HepG2 (cell line): ENCODE results near the gene PRKN.

Source experiments
- HDAC6 ChIP-seq: fragments of 200-600 bp; sonication (generic); IDR thresholded peaks from 2 replicates; pipeline ENCODE4 v1.7.0; 2017; ENCODE audit warnings: mild to moderate bottlenecking, antibody characterized with exemption, low read length, low read depth
- ZNF274 ChIP-seq: sonication (generic); formaldehyde crosslinking; IDR thresholded peaks from 2 replicates; pipeline ENCODE4 v1.5.1; 2020; ENCODE audit warnings: mild to moderate bottlenecking, missing genetic modification reagents

GRCh38 chr6:162627825-162628224 is 99.7 kb downstream of the PRKN start:
- no peak for TF ChIP-seq ZNF274
- TF ChIP-seq HDAC6, result no peak
